ENCODE results near the gene CAMKK2.

DNA sequence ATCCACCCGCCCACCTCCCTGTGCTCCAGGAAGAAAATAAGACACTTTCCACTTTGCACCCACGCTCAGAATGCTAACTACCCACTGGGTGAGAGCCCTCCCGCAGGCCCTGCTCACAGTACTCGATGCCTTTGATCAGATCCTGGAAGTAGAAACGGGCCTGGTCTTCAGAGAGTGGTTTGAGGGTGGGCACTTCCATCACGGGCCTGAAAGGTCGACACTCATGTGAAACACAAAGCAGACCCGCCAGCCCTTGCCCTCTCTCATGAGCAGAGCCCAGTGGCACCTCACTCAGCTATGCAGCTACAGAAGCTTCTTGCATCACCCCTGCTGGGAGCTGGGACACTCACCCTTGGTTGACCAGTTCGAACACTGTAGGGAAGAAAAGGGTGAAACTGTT lies 41.1 kb downstream of the CAMKK2 start:
- TF ChIP-seq, protein P1, sequence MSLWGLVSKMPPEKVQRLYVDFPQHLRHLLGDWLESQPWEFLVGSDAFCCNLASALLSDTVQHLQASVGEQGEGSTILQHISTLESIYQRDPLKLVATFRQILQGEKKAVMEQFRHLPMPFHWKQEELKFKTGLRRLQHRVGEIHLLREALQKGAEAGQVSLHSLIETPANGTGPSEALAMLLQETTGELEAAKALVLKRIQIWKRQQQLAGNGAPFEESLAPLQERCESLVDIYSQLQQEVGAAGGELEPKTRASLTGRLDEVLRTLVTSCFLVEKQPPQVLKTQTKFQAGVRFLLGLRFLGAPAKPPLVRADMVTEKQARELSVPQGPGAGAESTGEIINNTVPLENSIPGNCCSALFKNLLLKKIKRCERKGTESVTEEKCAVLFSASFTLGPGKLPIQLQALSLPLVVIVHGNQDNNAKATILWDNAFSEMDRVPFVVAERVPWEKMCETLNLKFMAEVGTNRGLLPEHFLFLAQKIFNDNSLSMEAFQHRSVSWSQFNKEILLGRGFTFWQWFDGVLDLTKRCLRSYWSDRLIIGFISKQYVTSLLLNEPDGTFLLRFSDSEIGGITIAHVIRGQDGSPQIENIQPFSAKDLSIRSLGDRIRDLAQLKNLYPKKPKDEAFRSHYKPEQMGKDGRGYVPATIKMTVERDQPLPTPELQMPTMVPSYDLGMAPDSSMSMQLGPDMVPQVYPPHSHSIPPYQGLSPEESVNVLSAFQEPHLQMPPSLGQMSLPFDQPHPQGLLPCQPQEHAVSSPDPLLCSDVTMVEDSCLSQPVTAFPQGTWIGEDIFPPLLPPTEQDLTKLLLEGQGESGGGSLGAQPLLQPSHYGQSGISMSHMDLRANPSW (CRISPR knock-in tag; IDR thresholded peaks at IDR 0.05; ENCODE audit: borderline replicate concordance) = no peak
- TF ChIP-seq, protein P2, sequence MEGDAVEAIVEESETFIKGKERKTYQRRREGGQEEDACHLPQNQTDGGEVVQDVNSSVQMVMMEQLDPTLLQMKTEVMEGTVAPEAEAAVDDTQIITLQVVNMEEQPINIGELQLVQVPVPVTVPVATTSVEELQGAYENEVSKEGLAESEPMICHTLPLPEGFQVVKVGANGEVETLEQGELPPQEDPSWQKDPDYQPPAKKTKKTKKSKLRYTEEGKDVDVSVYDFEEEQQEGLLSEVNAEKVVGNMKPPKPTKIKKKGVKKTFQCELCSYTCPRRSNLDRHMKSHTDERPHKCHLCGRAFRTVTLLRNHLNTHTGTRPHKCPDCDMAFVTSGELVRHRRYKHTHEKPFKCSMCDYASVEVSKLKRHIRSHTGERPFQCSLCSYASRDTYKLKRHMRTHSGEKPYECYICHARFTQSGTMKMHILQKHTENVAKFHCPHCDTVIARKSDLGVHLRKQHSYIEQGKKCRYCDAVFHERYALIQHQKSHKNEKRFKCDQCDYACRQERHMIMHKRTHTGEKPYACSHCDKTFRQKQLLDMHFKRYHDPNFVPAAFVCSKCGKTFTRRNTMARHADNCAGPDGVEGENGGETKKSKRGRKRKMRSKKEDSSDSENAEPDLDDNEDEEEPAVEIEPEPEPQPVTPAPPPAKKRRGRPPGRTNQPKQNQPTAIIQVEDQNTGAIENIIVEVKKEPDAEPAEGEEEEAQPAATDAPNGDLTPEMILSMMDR (CRISPR knock-in tag; IDR thresholded peaks at IDR 0.05) = no peak
- TF ChIP-seq ZNF12 (CRISPR knock-in tag; IDR thresholded peaks at IDR 0.05) (no peak), ARNTL (CRISPR knock-in tag; IDR thresholded peaks at IDR 0.05) (no peak), POLR2A (IDR thresholded peaks at IDR 0.05; ENCODE audit: insufficient read depth in 1 of 2, low read depth in 2 of 2, low read length in 2 of 2) (no peak), ZNF850 (CRISPR knock-in tag; conservative IDR thresholded peaks at IDR 0.05) (no peak), YY1 (IDR thresholded peaks at IDR 0.05; ENCODE audit: insufficient read depth, insufficient replicate concordance, low read depth, low read length) (no peak)
